Measurements from ENCODE around the gene ING1.

Gene ING1

GRCh38 chr13:110769097-110769496 is 55.6 kb downstream of the ING1 start:
- no peak overlapping the region for H3K27ac ChIP-seq (ENCODE audit: low read length)
- peaks cover 3% of the 10 kb centered on the region; the same call in 1 of the 2 replicates for H3K27me3 ChIP-seq (ENCODE audit: low read depth, low read length)
- H3K4me3 ChIP-seq (ENCODE audit: low read length), result no peak overlapping the region
- H3K4me1 ChIP-seq (ENCODE audit: low read length), result 0 out of 2 replicates have a peak, but pooled peaks cover 3% of the 10 kb centered on the region
- H3K36me3 ChIP-seq (replicated peaks; ENCODE audit: low read depth, low read length), result no peaks in the 10 kb centered on the region
- no peaks in the 10 kb centered on the region for H4K20me1 ChIP-seq (ENCODE audit: insufficient read depth, low read length)
- H3K4me2 ChIP-seq (ENCODE audit: low read length), result no peak overlapping the region
- H3K79me2 ChIP-seq (ENCODE audit: low read length), result no peaks in the 10 kb centered on the region
- TF ChIP-seq CTCF (IDR thresholded peaks at IDR 0.05; ENCODE audit: low read depth, low read length) (no peak), EZH2phosphoT487 (IDR thresholded peaks at IDR 0.05; ENCODE audit: low read depth) (no peak)
- no peaks in the 10 kb centered on the region for H3K9me3 ChIP-seq (ENCODE audit: insufficient read depth, low read length)
- no peak overlapping the region for H3K9ac ChIP-seq (ENCODE audit: low read length)
- no peak overlapping the region for H2AFZ ChIP-seq (ENCODE audit: low read depth, low read length)

- H3K4me1 ChIP-seq (ENCODE audit: low read length), result 0 out of 2 replicates have a peak, but pooled peaks cover 3% of the 10 kb centered on the region
These were observed 57.2 kb downstream of the ING1 start for GRCh38 chr13:110770678-110771077.

GRCh38 chr13:110771194-110771593 is 57.7 kb downstream of the ING1 start:
- Histone ChIP-seq H3K27me3 (ENCODE audit: low read depth, low read length) (peaks cover 3% of the 10 kb centered on the region; the same call in 1 of the 2 replicates), H3K36me3 (replicated peaks; ENCODE audit: low read depth, low read length) (no peaks in the 10 kb centered on the region), H3K4me2 (ENCODE audit: low read length) (peak overlapping the region; percentile 17; the same call in 1 of the 2 replicates), H3K9me3 (ENCODE audit: insufficient read depth, low read length) (no peaks in the 10 kb centered on the region), H4K20me1 (ENCODE audit: insufficient read depth, low read length) (no peaks in the 10 kb centered on the region), H3K4me1 (ENCODE audit: low read length) (0 out of 2 replicates have a peak, but pooled peaks cover 3% of the 10 kb centered on the region), H3K79me2 (ENCODE audit: low read length) (no peaks in the 10 kb centered on the region), H3K4me3 (ENCODE audit: low read length) (no peak overlapping the region), H2AFZ (ENCODE audit: low read depth, low read length) (peak overlapping the region; percentile 30; the same call in 1 of the 2 replicates), H3K9ac (ENCODE audit: low read length) (no peak overlapping the region), H3K27ac (ENCODE audit: low read length) (no peak overlapping the region)
- TF ChIP-seq EZH2phosphoT487 (IDR thresholded peaks at IDR 0.05; ENCODE audit: low read depth), result no peak
- no peak for TF ChIP-seq CTCF (IDR thresholded peaks at IDR 0.05; ENCODE audit: low read depth, low read length)

More at GRCh38 chr13:110770678-110771077, 57.2 kb downstream of the ING1 start:
- H3K36me3 ChIP-seq (replicated peaks; ENCODE audit: low read depth, low read length), result no peaks in the 10 kb centered on the region
- no peaks in the 10 kb centered on the region for H3K9me3 ChIP-seq (ENCODE audit: insufficient read depth, low read length)
- H3K4me2 ChIP-seq (ENCODE audit: low read length), result no peak overlapping the region
- H3K27me3 ChIP-seq (ENCODE audit: low read depth, low read length), result peaks cover 3% of the 10 kb centered on the region; the same call in 1 of the 2 replicates
- H3K4me3 ChIP-seq (ENCODE audit: low read length), result no peak overlapping the region
- no peak overlapping the region for H3K27ac ChIP-seq (ENCODE audit: low read length)
- no peak overlapping the region for H2AFZ ChIP-seq (ENCODE audit: low read depth, low read length)
- no peak for TF ChIP-seq EZH2phosphoT487 (IDR thresholded peaks at IDR 0.05; ENCODE audit: low read depth)
- no peak for TF ChIP-seq CTCF (IDR thresholded peaks at IDR 0.05; ENCODE audit: low read depth, low read length)
- H4K20me1 ChIP-seq (ENCODE audit: insufficient read depth, low read length), result no peaks in the 10 kb centered on the region
- no peak overlapping the region for H3K9ac ChIP-seq (ENCODE audit: low read length)
- no peaks in the 10 kb centered on the region for H3K79me2 ChIP-seq (ENCODE audit: low read length)

GRCh38 chr13:110772091-110772984 is 58.8 kb downstream of the ING1 start:
- H4K20me1 ChIP-seq (ENCODE audit: insufficient read depth, low read length), result no peaks in the 10 kb centered on the region

More at GRCh38 chr13:110772091-110772984, 58.8 kb downstream of the ING1 start:
- TF ChIP-seq EZH2phosphoT487 (IDR thresholded peaks at IDR 0.05; ENCODE audit: low read depth), result no peak
- no peak for TF ChIP-seq CTCF (IDR thresholded peaks at IDR 0.05; ENCODE audit: low read depth, low read length)
- H3K27me3 ChIP-seq (ENCODE audit: low read depth, low read length), result peaks cover 3% of the 10 kb centered on the region; the same call in 1 of the 2 replicates
- H3K36me3 ChIP-seq (replicated peaks; ENCODE audit: low read depth, low read length), result no peaks in the 10 kb centered on the region
- no peak overlapping the region for H3K9ac ChIP-seq (ENCODE audit: low read length)
- H3K9me3 ChIP-seq (ENCODE audit: insufficient read depth, low read length), result no peaks in the 10 kb centered on the region
- H3K27ac ChIP-seq (ENCODE audit: low read length), result no peak overlapping the region
- H3K4me3 ChIP-seq (ENCODE audit: low read length), result no peak overlapping the region
- H3K79me2 ChIP-seq (ENCODE audit: low read length), result no peaks in the 10 kb centered on the region
- no peak overlapping the region for H3K4me2 ChIP-seq (ENCODE audit: low read length)
- no peak overlapping the region for H2AFZ ChIP-seq (ENCODE audit: low read depth, low read length)
- 0 out of 2 replicates have a peak, but pooled peaks cover 3% of the 10 kb centered on the region for H3K4me1 ChIP-seq (ENCODE audit: low read length)

Data from OCI-LY3 (cell line).